CD8-positive, alpha-beta memory T cell (primary cell): Measurements from ENCODE around the gene TMEM231. TPM values are rescaled to one million over a fixed set of nuclear protein-coding genes. Genes with fewer than 3 reads are reported as not detected.
"Not testable (repeated sequence)": the region's sequence is repeated elsewhere in the genome, so short reads cannot be mapped to it uniquely, and the experiment has no call there.

ENCODE experiments used
- CTCF ChIA-PET: fragments of 350-600 bp; sonication (Branson Sonifier 250); formaldehyde crosslinking; loops from one replicate; lab custom pipeline; 2021; ENCODE audit warnings: antibody characterized with exemption; lab: Charles Lee
- POLR2A ChIA-PET: fragments of 350-600 bp; sonication (Branson Sonifier 250); formaldehyde crosslinking; loops from one replicate; lab custom pipeline; 2021; ENCODE audit warnings: antibody characterized with exemption; lab: Charles Lee
- DNase-seq, 5 donors: peaks; one replicate each; pipeline versions ENCODE4 v3.0.0 to v3.0.0-alpha.2; 2020 to 2022; ENCODE audit warnings: mixed read lengths in 1 of 5
- H3K27ac ChIP-seq: one replicate; pipeline ENCODE4 v1.7.0; 2013; ENCODE audit warnings: low read depth, mild to moderate bottlenecking, low read length, moderate library complexity
- H3K27me3 ChIP-seq: 2 replicates; pipeline ENCODE4 v1.7.0; 2013; ENCODE audit warnings: low read length, mild to moderate bottlenecking; ENCODE audit not compliant: insufficient read depth, poor library complexity, severe bottlenecking
- H3K36me3 ChIP-seq: 2 replicates; pipeline ENCODE4 v1.7.0; 2013; ENCODE audit warnings: mild to moderate bottlenecking, low read length, moderate library complexity; ENCODE audit not compliant: insufficient read depth
- H3K4me1 ChIP-seq: 2 replicates; pipeline ENCODE4 v1.7.0; 2013; ENCODE audit warnings: mild to moderate bottlenecking, low read length, moderate library complexity; ENCODE audit not compliant: insufficient read depth
- H3K4me3 ChIP-seq: 2 replicates; pipeline ENCODE4 v1.7.0; 2013; ENCODE audit warnings: mild to moderate bottlenecking, low read length
- H3K9me3 ChIP-seq: 2 replicates; pipeline ENCODE4 v1.7.0; 2013; ENCODE audit warnings: mild to moderate bottlenecking, low read length
- H3K27ac Mint-ChIP-seq, 8 donors: one replicate each; pipeline ENCODE4 v1.8.0; 2020 to 2021; ENCODE audit warnings: mixed read lengths in 8 of 8, mild to moderate bottlenecking in 6 of 8, inconsistent platforms in 3 of 8, moderate library complexity in 3 of 8
- H3K27me3 Mint-ChIP-seq, 2 donors: one replicate each; pipeline ENCODE4 v1.8.0; 2020 to 2021; ENCODE audit warnings: mixed read lengths in 2 of 2, mild to moderate bottlenecking in 1 of 2, moderate library complexity in 1 of 2
- H3K36me3 Mint-ChIP-seq, 3 donors: one replicate each; pipeline ENCODE4 v1.8.0; 2020 to 2021; ENCODE audit warnings: mixed read lengths in 3 of 3, inconsistent platforms in 1 of 3, mild to moderate bottlenecking in 1 of 3
- H3K4me1 Mint-ChIP-seq, 3 donors: one replicate each; pipeline ENCODE4 v1.8.0; 2020 to 2021; ENCODE audit warnings: mixed read lengths in 3 of 3, inconsistent platforms in 1 of 3, mild to moderate bottlenecking in 1 of 3
- H3K4me3 Mint-ChIP-seq, 7 donors: one replicate each; pipeline ENCODE4 v1.8.0; 2020 to 2021; ENCODE audit warnings: mixed read lengths in 7 of 7, mild to moderate bottlenecking in 6 of 7, moderate library complexity in 4 of 7, inconsistent platforms in 2 of 7
- H3K9me3 Mint-ChIP-seq, 5 donors: one replicate each; pipeline ENCODE4 v1.8.0; 2020 to 2022; ENCODE audit warnings: mixed read lengths in 5 of 5, mild to moderate bottlenecking in 3 of 5, moderate library complexity in 2 of 5, inconsistent platforms in 1 of 5
- polyA plus RNA-seq: library from polyadenylated mRNA; unstranded; fragments of 300-500 nt; fragmentation: Illumina TruSeq; gene quantifications from one replicate; pipeline ENCODE4 v1.2.3, GENCODE V29; 2021
- total RNA-seq, 2 experiments: library from RNA; stranded (reverse); gene quantifications; one replicate each; pipeline ENCODE4 v1.2.3, GENCODE V29; 2021

The TMEM231 gene
- total and polyA plus RNA-seq, 3 experiments from 2014 or later = 3.4 to 5.4 (median 5.3) TPM

DNA sequence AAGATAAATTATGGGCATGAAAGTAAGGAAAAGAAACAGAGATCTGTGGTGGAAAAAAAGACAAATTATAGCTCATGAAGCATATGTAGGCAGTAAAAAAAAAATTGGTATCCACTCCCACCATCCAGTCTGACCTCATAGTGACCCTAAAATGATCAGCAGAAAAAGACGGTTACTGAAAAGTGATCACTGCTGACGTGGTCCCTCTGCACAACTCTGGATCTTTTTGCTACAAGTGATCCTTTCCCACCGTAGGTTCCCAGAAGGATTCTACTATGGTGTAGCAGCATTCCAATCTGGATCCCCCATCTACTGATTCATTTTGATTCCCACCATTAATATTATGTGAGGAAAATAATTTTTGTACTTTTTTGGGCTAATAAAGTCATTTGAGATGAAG lies 49.9 kb downstream of the TMEM231 start:
- peaks cover 7 to 18% of the 10 kb centered on the region in 2 donors for H3K27me3 Mint-ChIP-seq

DNA sequence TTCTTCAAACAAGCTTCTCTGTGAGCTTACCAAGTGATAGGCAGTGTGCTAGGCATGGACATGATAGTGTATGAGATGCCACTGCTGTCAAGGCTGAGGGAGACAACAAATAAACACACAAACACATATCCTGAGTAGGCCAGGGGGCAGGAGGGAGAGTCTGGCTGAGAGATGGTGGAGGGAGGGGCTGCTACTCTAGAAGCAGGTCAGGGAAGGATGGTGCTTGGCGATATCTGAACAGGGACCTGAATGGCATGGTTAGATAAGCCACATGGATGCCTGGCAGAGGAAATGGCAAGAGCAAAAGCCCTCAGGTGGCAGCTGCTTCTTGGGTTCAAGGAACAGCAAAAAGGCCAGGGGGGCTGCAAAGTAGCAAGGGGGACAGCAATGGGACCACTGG lies 52.3 kb downstream of the TMEM231 start:
- Histone ChIP-seq H3K9me3 (no peaks in the 10 kb centered on the region), H3K4me1 (no peaks in the 10 kb centered on the region), H3K27ac (no peak overlapping the region), H3K4me3 (no peak overlapping the region), H3K36me3 (no peaks in the 10 kb centered on the region), H3K27me3 (no peaks in the 10 kb centered on the region)
- H3K4me1 Mint-ChIP-seq = no peaks in the 10 kb centered on the region
- H3K27me3 Mint-ChIP-seq = peaks cover 10 to 20% of the 10 kb centered on the region in 2 donors
- H3K36me3 Mint-ChIP-seq = no peaks in the 10 kb centered on the region
- ChIA-PET POLR2A (no interaction called here), CTCF (interaction anchor here (2.1 kb wide), 1 partner anchor 13 kb away, joined by 6 read pairs; no protein-coding TSS in a partner anchor)
- no peaks in the 10 kb centered on the region for H3K9me3 Mint-ChIP-seq
- no peak for DNase-seq
- H3K27ac Mint-ChIP-seq = peak overlapping the region in 1 of 8 donors; percentile 67
- no peak overlapping the region for H3K4me3 Mint-ChIP-seq

More for the DNA sequence above, 49.9 kb downstream of the TMEM231 start:
- Mint-ChIP-seq H3K27ac (no peak overlapping the region), H3K4me1 (peaks cover 0 to under 1% (median 0%) of the 10 kb centered on the region in 3 donors), H3K36me3 (no peaks in the 10 kb centered on the region), H3K4me3 (no peak overlapping the region), H3K9me3 (no peaks in the 10 kb centered on the region)
- no peaks in the 10 kb centered on the region for H3K9me3 ChIP-seq
- H3K4me1 ChIP-seq = no peaks in the 10 kb centered on the region
- DNase-seq = no peak
- H3K4me3 ChIP-seq = no peak overlapping the region
- H3K27me3 ChIP-seq = no peaks in the 10 kb centered on the region
- ChIA-PET CTCF (interaction anchor here (0.7 kb wide), 1 partner anchor 11 kb away, joined by 3 read pairs; no protein-coding TSS in a partner anchor), POLR2A (no interaction called here)
- H3K36me3 ChIP-seq = no peaks in the 10 kb centered on the region
- no peak overlapping the region for H3K27ac ChIP-seq

DNA sequence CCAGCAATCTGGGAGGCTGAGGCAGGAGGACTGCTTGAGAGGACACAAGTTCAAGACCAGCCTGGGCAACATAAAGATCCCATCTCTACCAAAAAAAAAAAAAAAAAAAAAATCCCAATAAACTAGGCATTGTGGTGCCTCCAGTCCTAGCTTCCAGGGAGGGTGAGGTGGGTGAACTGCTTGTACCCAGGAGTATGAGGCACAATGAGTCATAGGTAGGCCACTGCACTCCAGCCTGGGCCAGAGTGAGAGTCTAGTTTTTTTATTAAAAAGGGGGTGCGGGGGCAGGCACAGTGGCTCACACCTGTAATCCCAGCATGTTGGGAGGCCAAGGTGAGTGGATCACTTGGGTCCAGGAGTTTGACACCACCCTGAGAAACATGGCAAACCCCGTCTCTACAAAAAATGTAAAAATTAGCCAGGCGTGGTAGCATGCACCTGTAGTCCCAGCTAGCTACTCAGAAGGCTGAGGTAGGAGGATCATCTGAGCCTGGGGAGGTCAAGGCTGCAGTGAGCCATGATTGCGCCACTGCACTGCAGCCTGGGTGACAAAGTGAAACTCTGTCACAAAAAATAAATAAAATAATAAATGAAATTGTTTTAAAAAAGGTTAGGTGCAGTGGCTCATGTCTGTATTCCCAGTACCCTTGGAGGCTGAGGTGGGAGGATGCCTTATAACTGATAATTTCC lies 53.0 kb downstream of the TMEM231 start:
- Histone ChIP-seq H3K4me3 (no peak overlapping the region), H3K36me3 (no peaks in the 10 kb centered on the region), H3K27ac (no peak overlapping the region), H3K9me3 (no peaks in the 10 kb centered on the region), H3K27me3 (no peaks in the 10 kb centered on the region), H3K4me1 (no peaks in the 10 kb centered on the region)
- ChIA-PET CTCF (interaction anchor here (2.1 kb wide), 1 partner anchor 14 kb away, joined by 6 read pairs; no protein-coding TSS in a partner anchor), POLR2A (no interaction called here)
- H3K27ac Mint-ChIP-seq = no peak overlapping the region
- no peaks in the 10 kb centered on the region for H3K9me3 Mint-ChIP-seq
- H3K27me3 Mint-ChIP-seq = peaks cover 5 to 20% of the 10 kb centered on the region in 2 donors
- no peaks in the 10 kb centered on the region for H3K36me3 Mint-ChIP-seq
- no peaks in the 10 kb centered on the region for H3K4me1 Mint-ChIP-seq
- H3K4me3 Mint-ChIP-seq = no peak overlapping the region
- no peak for DNase-seq

DNA sequence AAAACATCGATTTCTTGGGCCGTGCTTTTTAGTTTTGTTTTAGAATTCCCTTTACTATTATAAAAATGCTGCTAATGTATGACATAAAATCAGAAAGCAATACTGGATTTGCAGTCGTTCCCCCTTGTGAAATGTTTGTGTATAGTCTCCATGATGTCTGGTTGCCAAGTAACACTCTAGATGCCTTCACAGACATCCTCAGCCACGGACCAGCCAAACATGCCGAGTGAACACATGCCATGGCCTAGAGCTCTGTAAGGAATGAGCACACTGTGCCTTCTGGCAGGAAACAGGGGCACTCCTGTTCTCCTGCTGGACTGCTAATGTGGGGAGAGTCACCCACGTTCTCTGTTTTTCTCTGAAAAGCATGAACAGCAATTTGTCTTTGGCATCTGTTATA lies 54.2 kb downstream of the TMEM231 start:
- DNase-seq, H3K27me3 ChIP-seq, H3K36me3 ChIP-seq, POLR2A ChIA-PET, CTCF ChIA-PET, H3K4me3 Mint-ChIP-seq, H3K9me3 Mint-ChIP-seq, H3K4me1 Mint-ChIP-seq, H3K9me3 ChIP-seq, H3K36me3 Mint-ChIP-seq, H3K27ac ChIP-seq, H3K4me3 ChIP-seq, H3K4me1 ChIP-seq: not testable (repeated sequence)
- H3K27me3 Mint-ChIP-seq = peaks cover 4 to 14% of the 10 kb centered on the region in 2 donors
- H3K27ac Mint-ChIP-seq = peak overlapping the region in 1 of 8 donors; percentile 7

DNA sequence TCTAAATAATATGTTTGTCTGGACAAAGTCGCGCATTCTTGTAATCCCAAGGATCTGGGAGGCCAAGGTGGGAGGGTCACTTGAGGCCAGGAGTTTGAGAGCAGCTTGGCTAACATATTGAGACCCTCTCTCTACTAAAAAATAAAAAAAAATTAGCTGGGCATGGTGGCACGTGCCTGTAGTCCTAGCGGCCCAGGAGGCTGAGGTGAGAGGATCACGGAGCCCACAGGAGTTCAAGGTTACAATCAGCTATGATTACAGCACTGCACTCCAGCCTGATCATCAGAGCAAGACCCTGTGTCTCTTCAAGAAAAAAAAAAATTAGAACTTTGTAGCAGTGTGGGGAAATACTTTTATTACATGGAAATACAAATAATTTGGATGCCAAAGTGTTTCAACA lies 54.7 kb downstream of the TMEM231 start:
- POLR2A ChIA-PET = no interaction called here
- Histone ChIP-seq H3K36me3 (no peaks in the 10 kb centered on the region), H3K4me3 (no peak overlapping the region), H3K27ac (no peak overlapping the region), H3K4me1 (no peaks in the 10 kb centered on the region), H3K27me3 (no peaks in the 10 kb centered on the region), H3K9me3 (no peaks in the 10 kb centered on the region)
- CTCF ChIA-PET = no interaction called here
- H3K9me3 Mint-ChIP-seq = no peaks in the 10 kb centered on the region
- DNase-seq = no peak
- H3K4me3 Mint-ChIP-seq = no peak overlapping the region
- H3K36me3 Mint-ChIP-seq = no peaks in the 10 kb centered on the region
- peaks cover 3 to 17% of the 10 kb centered on the region in 2 donors for H3K27me3 Mint-ChIP-seq
- no peak overlapping the region for H3K27ac Mint-ChIP-seq
- H3K4me1 Mint-ChIP-seq = no peaks in the 10 kb centered on the region

DNA sequence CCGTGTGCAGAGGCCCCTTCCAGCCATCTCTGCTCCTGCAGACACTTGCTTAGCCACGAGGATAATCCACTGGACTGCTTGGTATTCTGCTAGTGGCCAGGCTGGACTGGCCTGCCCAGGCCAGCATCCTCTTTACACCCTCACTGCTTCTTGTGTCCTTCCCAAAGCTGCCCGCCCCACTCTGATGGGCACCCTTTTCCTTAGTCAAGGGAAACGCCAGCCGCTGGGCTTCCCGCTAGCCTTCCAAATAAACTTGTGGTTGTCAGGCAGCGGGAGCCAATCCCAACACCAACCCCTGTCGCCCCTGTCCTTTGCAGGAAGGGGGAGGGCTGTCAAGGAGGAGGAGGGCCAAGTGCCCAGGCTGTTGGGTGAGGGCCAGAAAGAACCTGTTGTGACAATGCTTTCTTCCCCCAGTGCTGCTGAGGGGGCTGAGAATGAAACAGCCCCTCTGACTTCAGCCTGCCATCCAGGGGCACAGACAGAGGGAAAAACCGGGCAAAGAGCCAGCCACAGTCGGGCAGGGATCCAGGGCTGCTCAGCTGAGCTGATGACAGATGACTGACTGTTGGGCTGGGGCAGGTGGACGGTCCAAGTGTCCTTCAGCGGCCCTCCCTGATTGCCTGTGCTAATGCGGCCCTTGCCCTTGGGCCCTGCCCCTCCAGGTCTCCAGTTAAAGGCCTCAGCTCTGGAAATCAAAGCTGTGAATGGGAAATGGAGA lies 57.3 kb downstream of the TMEM231 start:
- CTCF ChIA-PET = not testable (repeated sequence)

DNA sequence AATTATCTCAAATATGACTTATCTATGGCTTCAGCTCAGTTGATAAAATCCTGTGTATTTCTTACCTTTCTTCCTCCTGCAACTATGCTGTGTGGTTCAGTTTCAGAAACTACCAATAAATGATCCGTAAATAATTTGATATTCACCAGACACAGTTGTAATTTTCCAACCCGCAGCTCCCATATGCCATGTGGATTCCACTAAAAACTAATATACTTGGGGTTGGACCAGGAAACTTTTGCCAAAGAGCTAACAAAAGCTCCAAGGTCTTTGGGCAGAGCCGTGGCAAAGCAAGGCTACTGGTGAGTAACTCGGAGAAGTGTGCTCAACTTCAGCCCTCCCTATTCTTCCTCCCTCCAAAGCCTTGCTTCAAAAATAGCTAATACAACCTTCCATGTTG lies 58.5 kb downstream of the TMEM231 start:
- no peak for DNase-seq
- ChIA-PET CTCF (interaction anchor here (0.6 to 2.7 kb wide), 3 partner anchors 19 to 177 kb away, joined by 3 to 14 read pairs (median 3); partner anchors contain the start of gene TMEM170A), POLR2A (no interaction called here)
- H3K9me3 ChIP-seq = no peaks in the 10 kb centered on the region
- Mint-ChIP-seq H3K36me3 (no peaks in the 10 kb centered on the region), H3K4me1 (peaks cover 7 to 9% (median 8%) of the 10 kb centered on the region in 3 donors), H3K27me3 (peaks cover 18 to 31% of the 10 kb centered on the region in 2 donors), H3K27ac (no peak overlapping the region), H3K4me3 (no peak overlapping the region), H3K9me3 (no peaks in the 10 kb centered on the region)
- H3K27ac ChIP-seq = no peak overlapping the region
- H3K36me3 ChIP-seq = no peaks in the 10 kb centered on the region
- no peak overlapping the region for H3K4me3 ChIP-seq
- H3K4me1 ChIP-seq = peaks cover 6% of the 10 kb centered on the region
- H3K27me3 ChIP-seq = peaks cover 11% of the 10 kb centered on the region

More for the DNA sequence above, 57.3 kb downstream of the TMEM231 start:
- H3K4me1 ChIP-seq, H3K27ac ChIP-seq, H3K9me3 ChIP-seq, DNase-seq, H3K4me3 ChIP-seq, POLR2A ChIA-PET, H3K4me1 Mint-ChIP-seq, H3K27ac Mint-ChIP-seq, H3K36me3 ChIP-seq, H3K36me3 Mint-ChIP-seq, H3K4me3 Mint-ChIP-seq, H3K9me3 Mint-ChIP-seq: not testable (repeated sequence)
- peaks cover 11% of the 10 kb centered on the region for H3K27me3 ChIP-seq
- H3K27me3 Mint-ChIP-seq = peaks cover 10 to 21% of the 10 kb centered on the region in 2 donors
